ENCODE data around the gene CD34. TPM values are rescaled to one million over a fixed set of nuclear protein-coding genes. Genes with fewer than 3 reads are reported as not detected.

Gene CD34
- total RNA-seq, 1 donor from 2014 or later = not detected

GRCh38 chr1:207958376-207959139, 47.6 kb upstream of the CD34 start:
- no peaks in the 10 kb centered on the region for H3K9me3 Mint-ChIP-seq (ENCODE audit: unreplicated experiment)
- peak overlapping the region; percentile 65 for H3K4me3 Mint-ChIP-seq (ENCODE audit: unreplicated experiment)
- no peaks in the 10 kb centered on the region for H3K27me3 Mint-ChIP-seq (ENCODE audit: unreplicated experiment)
- DNase-seq (ENCODE audit: extremely low spot score, unreplicated experiment) = no peak
- no peak overlapping the region for H3K27ac Mint-ChIP-seq (ENCODE audit: unreplicated experiment)
- TF ChIP-seq, protein P1, sequence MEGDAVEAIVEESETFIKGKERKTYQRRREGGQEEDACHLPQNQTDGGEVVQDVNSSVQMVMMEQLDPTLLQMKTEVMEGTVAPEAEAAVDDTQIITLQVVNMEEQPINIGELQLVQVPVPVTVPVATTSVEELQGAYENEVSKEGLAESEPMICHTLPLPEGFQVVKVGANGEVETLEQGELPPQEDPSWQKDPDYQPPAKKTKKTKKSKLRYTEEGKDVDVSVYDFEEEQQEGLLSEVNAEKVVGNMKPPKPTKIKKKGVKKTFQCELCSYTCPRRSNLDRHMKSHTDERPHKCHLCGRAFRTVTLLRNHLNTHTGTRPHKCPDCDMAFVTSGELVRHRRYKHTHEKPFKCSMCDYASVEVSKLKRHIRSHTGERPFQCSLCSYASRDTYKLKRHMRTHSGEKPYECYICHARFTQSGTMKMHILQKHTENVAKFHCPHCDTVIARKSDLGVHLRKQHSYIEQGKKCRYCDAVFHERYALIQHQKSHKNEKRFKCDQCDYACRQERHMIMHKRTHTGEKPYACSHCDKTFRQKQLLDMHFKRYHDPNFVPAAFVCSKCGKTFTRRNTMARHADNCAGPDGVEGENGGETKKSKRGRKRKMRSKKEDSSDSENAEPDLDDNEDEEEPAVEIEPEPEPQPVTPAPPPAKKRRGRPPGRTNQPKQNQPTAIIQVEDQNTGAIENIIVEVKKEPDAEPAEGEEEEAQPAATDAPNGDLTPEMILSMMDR (IDR thresholded peaks at IDR 0.05) = no peak
- no peaks in the 10 kb centered on the region for H3K36me3 Mint-ChIP-seq (ENCODE audit: unreplicated experiment)
- H3K4me1 Mint-ChIP-seq (ENCODE audit: unreplicated experiment) = peaks cover 11% of the 10 kb centered on the region

GRCh38 chr1:207956986-207957385, 46.1 kb upstream of the CD34 start:
- no peak overlapping the region for H3K4me3 Mint-ChIP-seq (ENCODE audit: unreplicated experiment)
- no peaks in the 10 kb centered on the region for H3K36me3 Mint-ChIP-seq (ENCODE audit: unreplicated experiment)
- H3K27ac Mint-ChIP-seq (ENCODE audit: unreplicated experiment) = no peak overlapping the region
- TF ChIP-seq, protein P1 (IDR thresholded peaks at IDR 0.05) = no peak
- no peaks in the 10 kb centered on the region for H3K9me3 Mint-ChIP-seq (ENCODE audit: unreplicated experiment)
- peaks cover 9% of the 10 kb centered on the region for H3K27me3 Mint-ChIP-seq (ENCODE audit: unreplicated experiment)
- no peak for DNase-seq (ENCODE audit: extremely low spot score, unreplicated experiment)
- H3K4me1 Mint-ChIP-seq (ENCODE audit: unreplicated experiment) = no peaks in the 10 kb centered on the region

- Mint-ChIP-seq H3K4me1 (ENCODE audit: unreplicated experiment) (no peaks in the 10 kb centered on the region), H3K4me3 (ENCODE audit: unreplicated experiment) (no peak overlapping the region), H3K27ac (ENCODE audit: unreplicated experiment) (no peak overlapping the region), H3K36me3 (ENCODE audit: unreplicated experiment) (no peaks in the 10 kb centered on the region), H3K27me3 (ENCODE audit: unreplicated experiment) (peaks cover 9% of the 10 kb centered on the region), H3K9me3 (ENCODE audit: unreplicated experiment) (no peaks in the 10 kb centered on the region)
- TF ChIP-seq, protein P1 (IDR thresholded peaks at IDR 0.05) = no peak
- DNase-seq (ENCODE audit: extremely low spot score, unreplicated experiment) = no peak
Observed at GRCh38 chr1:207954104-207954503, 43.2 kb upstream of the CD34 start.

DNA sequence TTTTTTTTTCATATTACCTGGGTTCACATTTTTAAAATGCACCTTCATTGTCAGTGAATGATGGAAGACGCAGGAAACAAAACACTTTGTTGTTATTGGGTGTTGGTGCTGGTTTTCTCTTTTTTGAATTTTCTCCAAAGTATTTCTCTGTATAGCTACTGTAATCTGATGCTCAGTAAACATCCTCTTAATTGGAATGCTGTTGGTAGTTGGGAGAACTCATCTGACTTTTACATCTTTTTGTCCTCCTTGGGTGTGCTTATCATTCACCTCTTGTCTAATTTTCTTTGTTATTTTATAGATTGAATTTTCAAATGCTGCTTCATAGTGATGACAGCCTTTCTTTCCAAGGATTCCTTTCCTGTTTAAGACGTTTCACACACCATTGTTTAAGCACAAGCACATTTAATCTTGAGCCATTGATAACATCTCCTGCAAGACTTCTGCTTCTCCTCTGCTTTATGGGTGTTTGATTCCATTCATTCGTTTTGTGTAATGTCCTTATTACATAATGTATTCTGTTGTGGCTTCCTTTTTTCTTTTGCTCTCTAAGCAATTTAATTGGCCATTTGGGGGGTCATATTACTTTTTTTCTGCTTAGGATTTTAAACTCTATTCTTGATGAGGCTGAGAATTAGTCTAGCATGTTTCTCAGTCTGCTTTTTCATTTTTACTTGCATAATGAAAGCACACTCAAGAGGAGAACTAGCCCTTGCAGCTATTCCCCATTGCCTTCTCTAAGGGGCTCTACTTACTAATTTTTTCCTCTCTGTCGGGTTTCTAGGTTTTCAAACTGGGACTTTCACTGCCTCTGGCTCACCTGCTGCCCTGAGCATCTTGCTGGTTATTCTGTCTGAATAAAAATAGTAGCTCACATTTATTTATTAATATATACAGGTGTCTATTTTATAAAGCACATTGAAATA, 42.0 kb upstream of the CD34 start:
- H3K4me3 Mint-ChIP-seq (ENCODE audit: unreplicated experiment) = no peak overlapping the region

More for the DNA sequence above, 42.0 kb upstream of the CD34 start:
- Mint-ChIP-seq H3K27ac (ENCODE audit: unreplicated experiment) (no peak overlapping the region), H3K27me3 (ENCODE audit: unreplicated experiment) (peaks cover 9% of the 10 kb centered on the region), H3K9me3 (ENCODE audit: unreplicated experiment) (no peaks in the 10 kb centered on the region), H3K36me3 (ENCODE audit: unreplicated experiment) (no peaks in the 10 kb centered on the region), H3K4me1 (ENCODE audit: unreplicated experiment) (no peaks in the 10 kb centered on the region)
- TF ChIP-seq, protein P1 (IDR thresholded peaks at IDR 0.05) = no peak
- DNase-seq (ENCODE audit: extremely low spot score, unreplicated experiment) = no peak

Measured in osteocyte (in vitro differentiated cells).